HepG2 (cell line): Measurements from ENCODE around the gene ADCYAP1R1. TPM values are rescaled to one million over a fixed set of nuclear protein-coding genes. Genes with fewer than 3 reads are reported as not detected.

ENCODE experiments used
- ATAC-seq: fragments of 200-7000 bp; cut with Tn5 transposase; 3 replicates; pipeline ENCODE4 v1.9.1; 2020; ENCODE audit warnings: mild to moderate bottlenecking, moderate library complexity
- BruUV-seq: library from RNA; stranded (reverse); fragments of 400-500 nt; replicated peaks from 2 replicates; lab custom pipeline; 2021; lab: Mats Ljungman, UMichigan
- CTCF ChIA-PET: fragments of 300-600 bp; formaldehyde crosslinking; extraction: SDS; loops from one replicate; lab custom pipeline; 2021; ENCODE audit warnings: low total read pairs, inconsistent platforms, low intra/inter-chr PET ratio; lab: Yijun Ruan, JAX
- POLR2A ChIA-PET: fragments of 350-600 bp; sonication (Branson Sonifier 250); formaldehyde crosslinking; loops from one replicate; lab custom pipeline; 2020; ENCODE audit warnings: antibody characterized with exemption, inconsistent platforms; lab: Yijun Ruan, JAX
- DNase-seq: peaks from one replicate; pipeline ENCODE4 v3.0.0-alpha.2; 2015; ENCODE audit warnings: low spot score
- FAIRE-seq: peaks from 3 replicates; lab custom pipeline; 2011; peaks lifted over from hg19 to GRCh38; lab: Jason Lieb, UNC
- H2AFZ ChIP-seq: one replicate; pipeline ENCODE4 v1.6.1; 2011; ENCODE audit warnings: low read length, inconsistent platforms
- H3K27ac ChIP-seq: fragments of 300-600 bp; 3 replicates; pipeline ENCODE4 v1.8.0; 2011; ENCODE audit warnings: mixed run types, mild to moderate bottlenecking, mixed read lengths, low read length, inconsistent platforms; ENCODE audit not compliant: insufficient read depth; ENCODE audit errors: extremely low read length
- H3K27me3 ChIP-seq, 2 experiments: fragments of 200-600 bp in 1 of 2; 2 replicates in 1 of 2; 3 replicates in 1 of 2; pipeline versions ENCODE4 v1.6.0 to v1.8.0; 2011; ENCODE audit warnings: low read length in 2 of 2, mild to moderate bottlenecking in 2 of 2, moderate library complexity in 2 of 2, inconsistent platforms in 1 of 2; ENCODE audit not compliant: insufficient read depth in 2 of 2, control insufficient read depth in 1 of 2
- H3K36me3 ChIP-seq, 2 experiments: fragments of 200-600 bp in 1 of 2; replicated peaks in 1 of 2; 2 replicates in 1 of 2; 3 replicates in 1 of 2; pipeline versions ENCODE4 v1.5.1 to v1.8.0; 2011; ENCODE audit warnings: low read length in 2 of 2, inconsistent platforms in 1 of 2; ENCODE audit not compliant: insufficient read depth in 2 of 2, control insufficient read depth in 1 of 2
- H3K4me1 ChIP-seq: 2 replicates; pipeline ENCODE4 v1.5.1; 2012; ENCODE audit warnings: low read length, inconsistent platforms; ENCODE audit not compliant: insufficient read depth
- H3K4me2 ChIP-seq: 2 replicates; pipeline ENCODE4 v1.6.0; 2011; ENCODE audit warnings: low read depth, low read length, inconsistent platforms
- H3K4me3 ChIP-seq, 3 experiments: fragments of 200-600 bp in 1 of 3; sonication (generic), shearing (Covaris generic) in 1 of 3; replicated peaks in 1 of 3; 2 replicates each; pipeline ENCODE4 v1.5.1; 2011 to 2016; ENCODE audit warnings: low read length in 3 of 3, inconsistent platforms in 2 of 3, low read depth in 2 of 3, mild to moderate bottlenecking in 2 of 3, control low read depth in 1 of 3, mixed read lengths in 1 of 3; ENCODE audit not compliant: insufficient read depth in 1 of 3
- H3K79me2 ChIP-seq: one replicate; pipeline ENCODE4 v1.6.1; 2011; ENCODE audit warnings: low read length, inconsistent platforms; ENCODE audit not compliant: insufficient read depth
- H3K9ac ChIP-seq: 2 replicates; pipeline ENCODE4 v1.6.0; 2011; ENCODE audit warnings: mild to moderate bottlenecking, low read depth, low read length, inconsistent platforms; ENCODE audit not compliant: insufficient read depth
- H3K9me3 ChIP-seq: 2 replicates; pipeline ENCODE4 v1.5.1; 2012; ENCODE audit warnings: mild to moderate bottlenecking, low read length
- H4K20me1 ChIP-seq: 2 replicates; pipeline ENCODE4 v1.6.0; 2011; ENCODE audit warnings: inconsistent platforms, mild to moderate bottlenecking, low read length, moderate library complexity; ENCODE audit not compliant: insufficient read depth
- DNMT3B ChIP-seq: conservative IDR thresholded peaks from 2 replicates; pipeline ENCODE4 v1.6.1; 2016; ENCODE audit warnings: missing biosample characterization, control low read depth
- HNRNPK ChIP-seq: fragments of 200-400 bp; formaldehyde crosslinking; IDR thresholded peaks from 2 replicates; pipeline ENCODE4 v1.6.1; 2018; ENCODE audit warnings: low read length, low read depth, moderate library complexity, mild to moderate bottlenecking; ENCODE audit not compliant: poor library complexity, severe bottlenecking
- IRF2 ChIP-seq: IDR thresholded peaks from 2 replicates; pipeline ENCODE4 v1.6.1; 2018; ENCODE audit warnings: missing genetic modification reagents, missing compliant biosample characterization
- REST ChIP-seq, 2 experiments: IDR thresholded peaks; 2 replicates each; pipeline ENCODE4 v1.6.1; 2011 to 2012; ENCODE audit warnings: low read length in 2 of 2, borderline replicate concordance in 1 of 2, low read depth in 1 of 2, mild to moderate bottlenecking in 1 of 2, moderate library complexity in 1 of 2
- SMYD3 ChIP-seq: sonication (generic); formaldehyde crosslinking; IDR thresholded peaks from 2 replicates; pipeline ENCODE4 v1.8.1; 2023; ENCODE audit warnings: mild to moderate bottlenecking, missing genetic modification reagents
- TOE1 ChIP-seq: sonication (generic); formaldehyde crosslinking; IDR thresholded peaks from 2 replicates; pipeline ENCODE4 v1.4.0; 2020; ENCODE audit warnings: mild to moderate bottlenecking, missing genetic modification reagents
- ZNF251 ChIP-seq: sonication (generic); formaldehyde crosslinking; IDR thresholded peaks from 2 replicates; pipeline ENCODE4 v1.9.0; 2021; ENCODE audit warnings: mild to moderate bottlenecking, missing genetic modification reagents
- ZNF280B ChIP-seq: sonication (generic); formaldehyde crosslinking; IDR thresholded peaks from 2 replicates; pipeline ENCODE4 v1.5.0; 2020; ENCODE audit warnings: missing genetic modification reagents, mild to moderate bottlenecking, borderline replicate concordance
- ZNF496 ChIP-seq: sonication (generic); formaldehyde crosslinking; IDR thresholded peaks from 2 replicates; pipeline ENCODE4 v1.8.1; 2023; ENCODE audit warnings: mild to moderate bottlenecking, moderate library complexity, missing genetic modification reagents; ENCODE audit not compliant: insufficient replicate concordance
- ZNF512B ChIP-seq: sonication (generic); formaldehyde crosslinking; IDR thresholded peaks from 2 replicates; pipeline ENCODE4 v1.5.1; 2020; ENCODE audit warnings: missing genetic modification reagents, mild to moderate bottlenecking, borderline replicate concordance
- WGBS: methylation state at CpG from one replicate; pipeline ENCODE4 v1.1.6; 2017; ENCODE audit warnings: low lambda C conversion rate; 5-methylcytosine and 5-hydroxymethylcytosine counted together
- in situ Hi-C: cut with HindIII; loops from 2 replicates; pipeline ENCODE4 v1.10.0; 2017; ENCODE audit warnings: low pct_unique_long_range_greater_than_20kb; ENCODE audit not compliant: extremely low pct_ligation_motif_present
- intact Hi-C: fragments of 100-400 bp; cut with micrococcal nuclease; formaldehyde crosslinking; loops from one replicate; pipeline ENCODE4 v1.10.0; 2022; ENCODE audit not compliant: unreplicated experiment
- polyA plus RNA-seq, 8 experiments: library from polyadenylated mRNA; depleted of rRNA in 3 of 8; stranded (reverse) in 7 of 8; unstranded in 1 of 8; fragments of >200 nt; fragmentation: Illumina TruSeq in 4 of 8; extraction: Trizol in 4 of 8; gene quantifications; 2 replicates each; pipeline versions ENCODE4 v1.2.1 to v1.2.3, GENCODE V29; 2011 to 2016; ENCODE audit warnings: low read depth in 4 of 8, missing spikeins in 1 of 8, mixed read lengths in 1 of 8; ENCODE audit not compliant: insufficient read depth in 1 of 8
- total RNA-seq, 5 experiments: library from RNA; depleted of rRNA; stranded (reverse); fragments of >200 nt; fragmentation: Illumina TruSeq; extraction: Trizol; gene quantifications; 2 replicates each; pipeline ENCODE4 v1.2.3, GENCODE V29; 2016; ENCODE audit warnings: low read depth in 1 of 5

ADCYAP1R1 gene
- total and polyA plus RNA-seq, 2 of the 13 experiments (the other 11 are each of a cell fraction or from before 2014, with no cell fraction given), result not detected

DNA sequence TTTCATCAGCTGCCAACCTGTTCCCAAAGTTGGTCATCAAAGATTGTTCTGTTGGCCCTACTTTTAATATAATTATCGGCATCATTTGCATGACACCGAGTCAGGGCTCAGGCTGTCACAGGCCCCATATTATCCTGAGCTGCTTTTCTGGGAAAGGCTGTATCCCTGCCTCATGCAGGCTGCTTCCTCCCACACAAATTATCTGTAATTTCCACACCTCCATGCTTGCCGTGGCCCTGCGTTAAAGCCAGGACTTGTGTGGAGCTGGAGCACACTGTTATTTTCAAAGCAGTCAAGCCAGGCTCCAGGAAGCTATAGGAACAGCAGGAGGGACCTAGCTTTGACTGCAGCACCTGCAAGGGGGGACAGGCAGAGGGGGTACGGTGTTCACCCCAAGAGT is 5.4 kb upstream of the ADCYAP1R1 start (continued):
- TF ChIP-seq ZNF280B (CRISPR knock-in tag) (no peak), IRF2 (CRISPR knock-in tag) (no peak), ZNF496 (CRISPR knock-in tag) (no peak)

DNA sequence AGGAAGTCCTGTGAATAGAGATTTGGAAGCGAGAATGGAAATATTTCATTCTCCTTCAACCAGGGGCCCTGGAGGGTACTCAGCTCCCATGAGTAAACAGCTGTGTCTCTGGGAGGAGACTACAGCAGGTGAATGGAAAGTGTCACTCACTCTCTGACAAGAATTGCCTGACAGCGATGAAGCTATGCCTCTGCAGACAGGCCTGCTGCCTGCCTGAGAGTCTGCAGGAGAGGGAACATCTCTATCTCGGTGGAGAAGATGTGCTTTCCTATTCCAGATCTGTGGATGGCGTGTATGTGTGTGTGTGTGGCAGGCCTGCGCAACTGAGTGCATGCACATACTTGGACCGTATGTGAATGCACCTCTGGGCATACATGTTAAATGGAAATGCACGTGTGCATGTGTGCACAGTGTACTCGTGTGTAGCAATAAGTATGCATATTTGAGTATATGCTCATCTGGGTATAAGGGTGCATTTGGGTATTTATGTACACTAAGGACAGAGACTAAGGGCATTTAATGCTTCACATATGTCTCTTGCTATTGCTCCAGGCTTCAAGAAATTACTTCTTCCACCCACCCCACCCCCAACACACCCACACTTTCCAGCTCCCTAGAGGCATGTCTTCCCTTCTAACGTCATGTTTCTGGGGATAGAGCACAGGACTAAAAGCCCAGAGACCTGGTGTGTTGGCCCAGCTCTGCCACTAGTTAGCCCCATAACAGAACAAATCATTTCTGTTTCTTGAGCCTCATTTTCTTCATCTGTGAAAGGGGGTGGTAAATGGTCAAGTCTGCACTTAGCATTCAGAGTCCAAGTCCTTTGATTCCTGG is 4.6 kb upstream of the ADCYAP1R1 start:
- no peak overlapping the region for H2AFZ ChIP-seq
- TF ChIP-seq SMYD3 (CRISPR knock-in tag), result no peak
- no peak for TF ChIP-seq REST (IDR thresholded peaks at IDR 0.05; ENCODE audit: borderline replicate concordance in 1 of 2, low read depth in 1 of 2, low read length in 2 of 2)
- TF ChIP-seq HNRNPK, result no peak
- no peak for TF ChIP-seq ZNF251 (CRISPR knock-in tag)
- no peak for TF ChIP-seq TOE1 (CRISPR knock-in tag)
- TF ChIP-seq DNMT3B (CRISPR knock-in tag), result no peak
- TF ChIP-seq ZNF512B (CRISPR knock-in tag), result no peak
- TF ChIP-seq, all 625 proteins: peak for 0
- Histone ChIP-seq H3K79me2 (no peaks in the 10 kb centered on the region), H3K4me1 (no peaks in the 10 kb centered on the region), H3K27ac (no peak overlapping the region), H3K27me3 (peaks cover 3 to 41% of the 10 kb centered on the region in 2 experiments; a peak in 4 of 5 replicates), H3K4me2 (no peak overlapping the region), H3K36me3 (no peaks in the 10 kb centered on the region), H3K4me3 (no peak overlapping the region), H3K9me3 (no peaks in the 10 kb centered on the region), H4K20me1 (no peaks in the 10 kb centered on the region), H3K9ac (no peak overlapping the region)
- 7% methylated on average over 5 of the region's 9 CpGs for WGBS
- in situ Hi-C loops, result no loop called here
- DNase-seq (no peak), ATAC-seq (no peak), FAIRE-seq (no peak)
- no TSS peak for BruUV-seq
- intact Hi-C loops, result no loop called here
- CTCF ChIA-PET, result no interaction called here
- POLR2A ChIA-PET, result no interaction called here
